ENCODE results near the gene TRIM39. TPM values are rescaled to one million over a fixed set of nuclear protein-coding genes. Genes with fewer than 3 reads are reported as not detected.

TRIM39 gene
- total RNA-seq, 1 donor from 2014 or later: 14.0 TPM

GRCh38 chr6:30391240-30391639, 64.5 kb downstream of the TRIM39 start:
- Mint-ChIP-seq H3K27ac (ENCODE audit: unreplicated experiment) (no peak overlapping the region), H3K9me3 (ENCODE audit: unreplicated experiment) (peaks cover 1% of the 10 kb centered on the region), H3K4me1 (ENCODE audit: low read depth, unreplicated experiment) (peaks cover 9% of the 10 kb centered on the region), H3K4me3 (ENCODE audit: unreplicated experiment) (no peak overlapping the region), H3K36me3 (ENCODE audit: unreplicated experiment) (no peaks in the 10 kb centered on the region), H3K27me3 (ENCODE audit: unreplicated experiment) (peaks cover 4% of the 10 kb centered on the region)
- TF ChIP-seq CTCF (IDR thresholded peaks at IDR 0.05; ENCODE audit: partially characterized antibody, unreplicated experiment): no peak
- DNase-seq: no peak

Other genes starting within 250 kb of the TRIM39 start
- gene TRIM31, start 213.8 kb upstream of the TRIM39 start, total RNA-seq (ENCODE audit: unreplicated experiment): not detected
- not detected for gene TRIM40, start 190.8 kb upstream of the TRIM39 start, total RNA-seq (ENCODE audit: unreplicated experiment)
- gene TRIM10, start 165.7 kb upstream of the TRIM39 start, total RNA-seq (ENCODE audit: unreplicated experiment): not detected
- gene TRIM15, start 163.4 kb upstream of the TRIM39 start, total RNA-seq (ENCODE audit: unreplicated experiment): not detected
- 58.5 TPM for gene TRIM26, start 113.5 kb upstream of the TRIM39 start, total RNA-seq (ENCODE audit: unreplicated experiment)
- 36.7 TPM for gene RPP21, start 18.2 kb downstream of the TRIM39 start, total RNA-seq (ENCODE audit: unreplicated experiment)
- gene HLA-E, start 162.6 kb downstream of the TRIM39 start, total RNA-seq (ENCODE audit: unreplicated experiment): 18.1 TPM
- 42.1 TPM for gene GNL1, start 229.6 kb downstream of the TRIM39 start, total RNA-seq (ENCODE audit: unreplicated experiment)
- 34.7 TPM for gene PRR3, start 230.4 kb downstream of the TRIM39 start, total RNA-seq (ENCODE audit: unreplicated experiment)
- 62.7 TPM for gene ABCF1, start 244.5 kb downstream of the TRIM39 start, total RNA-seq (ENCODE audit: unreplicated experiment)